ENCODE measurements around the gene ANK3. TPM values are rescaled to one million over a fixed set of nuclear protein-coding genes. Genes with fewer than 3 reads are reported as not detected.

The ANK3 gene
- total RNA-seq, 1 donor from 2014 or later = 4.0 TPM

- intact Hi-C loops (cut with micrococcal nuclease) = loop anchor here (2.0 kb wide), 1 partner anchor 76 kb away; no protein-coding TSS in a partner anchor
- Mint-ChIP-seq H3K36me3 (ENCODE audit: low read depth) (peaks cover under 1% of the 10 kb centered on the region), H3K4me3 (no peak overlapping the region), H3K4me1 (peaks cover 31% of the 10 kb centered on the region), H3K27ac (no peak overlapping the region), H3K9me3 (no peaks in the 10 kb centered on the region), H3K27me3 (no peaks in the 10 kb centered on the region)
- POLR2A ChIA-PET = no interaction called here
- DNase-seq (no peak), ATAC-seq (ENCODE audit: low read depth) (no peak)
- TF ChIP-seq, protein P1, sequence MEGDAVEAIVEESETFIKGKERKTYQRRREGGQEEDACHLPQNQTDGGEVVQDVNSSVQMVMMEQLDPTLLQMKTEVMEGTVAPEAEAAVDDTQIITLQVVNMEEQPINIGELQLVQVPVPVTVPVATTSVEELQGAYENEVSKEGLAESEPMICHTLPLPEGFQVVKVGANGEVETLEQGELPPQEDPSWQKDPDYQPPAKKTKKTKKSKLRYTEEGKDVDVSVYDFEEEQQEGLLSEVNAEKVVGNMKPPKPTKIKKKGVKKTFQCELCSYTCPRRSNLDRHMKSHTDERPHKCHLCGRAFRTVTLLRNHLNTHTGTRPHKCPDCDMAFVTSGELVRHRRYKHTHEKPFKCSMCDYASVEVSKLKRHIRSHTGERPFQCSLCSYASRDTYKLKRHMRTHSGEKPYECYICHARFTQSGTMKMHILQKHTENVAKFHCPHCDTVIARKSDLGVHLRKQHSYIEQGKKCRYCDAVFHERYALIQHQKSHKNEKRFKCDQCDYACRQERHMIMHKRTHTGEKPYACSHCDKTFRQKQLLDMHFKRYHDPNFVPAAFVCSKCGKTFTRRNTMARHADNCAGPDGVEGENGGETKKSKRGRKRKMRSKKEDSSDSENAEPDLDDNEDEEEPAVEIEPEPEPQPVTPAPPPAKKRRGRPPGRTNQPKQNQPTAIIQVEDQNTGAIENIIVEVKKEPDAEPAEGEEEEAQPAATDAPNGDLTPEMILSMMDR (IDR thresholded peaks at IDR 0.05) = no peak
- CTCF ChIA-PET = no interaction called here
These were observed 42.4 kb downstream of the ANK3 start for GRCh38 chr10:60347270-60347669.

- Mint-ChIP-seq H3K4me3 (no peak overlapping the region), H3K27ac (no peak overlapping the region), H3K9me3 (no peaks in the 10 kb centered on the region), H3K4me1 (peaks cover 25% of the 10 kb centered on the region), H3K27me3 (no peaks in the 10 kb centered on the region), H3K36me3 (ENCODE audit: low read depth) (peaks cover 2% of the 10 kb centered on the region)
- CTCF ChIA-PET = no interaction called here
- POLR2A ChIA-PET = no interaction called here
- no peak for ATAC-seq (ENCODE audit: low read depth)
- intact Hi-C loops (cut with micrococcal nuclease) = loop anchor here (2.0 kb wide), 1 partner anchor 76 kb away; no protein-coding TSS in a partner anchor
- DNase-seq = no peak
- TF ChIP-seq, protein P1 (IDR thresholded peaks at IDR 0.05) = no peak
These were observed 43.0 kb downstream of the ANK3 start for GRCh38 chr10:60346661-60347060.

DNA sequence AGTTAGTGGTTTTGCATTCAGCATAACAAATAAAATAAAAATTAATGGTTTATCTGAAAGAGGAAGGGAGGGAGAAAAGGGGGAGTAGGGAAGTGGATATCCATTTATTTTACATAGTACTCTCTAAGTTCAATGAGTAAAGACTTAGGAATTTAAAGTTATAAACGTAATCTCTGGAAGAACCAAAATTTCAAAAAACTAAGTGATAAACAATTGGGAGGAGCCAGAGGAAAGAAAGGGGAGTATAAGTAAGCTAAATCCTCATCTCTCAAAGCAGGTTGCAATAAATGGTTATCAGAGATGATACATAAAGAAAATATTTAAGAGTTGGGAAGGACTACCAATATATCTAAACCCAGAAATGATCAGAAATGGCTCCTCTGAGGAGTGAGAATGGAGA is 46.4 kb downstream of the ANK3 start:
- intact Hi-C loops (cut with micrococcal nuclease) = no loop called here
- DNase-seq (no peak), ATAC-seq (ENCODE audit: low read depth) (no peak)
- H3K9me3 Mint-ChIP-seq = no peaks in the 10 kb centered on the region
- TF ChIP-seq, protein P1 (IDR thresholded peaks at IDR 0.05) = no peak
- ChIA-PET CTCF (no interaction called here), POLR2A (no interaction called here)
- H3K4me1 Mint-ChIP-seq = no peaks in the 10 kb centered on the region
- H3K27me3 Mint-ChIP-seq = no peaks in the 10 kb centered on the region
- H3K36me3 Mint-ChIP-seq (ENCODE audit: low read depth) = peaks cover 2% of the 10 kb centered on the region
- no peak overlapping the region for H3K27ac Mint-ChIP-seq
- no peak overlapping the region for H3K4me3 Mint-ChIP-seq

GRCh38 chr10:60341969-60342368 is 47.7 kb downstream of the ANK3 start:
- POLR2A ChIA-PET = no interaction called here
- CTCF ChIA-PET = no interaction called here
- H3K27me3 Mint-ChIP-seq = no peaks in the 10 kb centered on the region
- DNase-seq = no peak
- H3K4me3 Mint-ChIP-seq = no peak overlapping the region
- no peaks in the 10 kb centered on the region for H3K9me3 Mint-ChIP-seq
- H3K36me3 Mint-ChIP-seq (ENCODE audit: low read depth) = peaks cover 2% of the 10 kb centered on the region
- intact Hi-C loops (cut with micrococcal nuclease) = no loop called here
- ATAC-seq (ENCODE audit: low read depth) = no peak
- TF ChIP-seq, protein P1 (IDR thresholded peaks at IDR 0.05) = no peak
- H3K27ac Mint-ChIP-seq = no peak overlapping the region
- H3K4me1 Mint-ChIP-seq = no peaks in the 10 kb centered on the region

DNA sequence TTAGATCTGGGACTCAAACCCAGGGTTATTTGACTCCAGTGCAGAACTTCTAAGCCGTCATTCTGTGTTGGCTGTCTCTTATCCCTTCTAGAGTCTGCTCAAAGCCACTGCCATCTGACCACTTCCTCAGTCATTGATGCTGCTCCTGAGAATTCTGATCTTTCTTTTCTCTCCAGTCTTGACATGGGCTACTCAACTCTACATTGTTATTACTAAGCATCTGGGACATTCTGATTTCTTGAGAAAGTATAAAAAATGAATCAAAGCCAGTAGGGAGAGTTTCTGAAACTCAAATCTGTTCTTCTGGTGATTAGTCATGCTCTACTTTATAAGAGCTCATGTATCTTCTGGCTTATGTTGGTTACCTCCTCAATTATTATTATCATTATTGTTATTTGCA is 48.7 kb downstream of the ANK3 start:
- H3K36me3 Mint-ChIP-seq (ENCODE audit: low read depth) = peaks cover 2% of the 10 kb centered on the region
- ATAC-seq (ENCODE audit: low read depth) (no peak), DNase-seq (no peak)
- TF ChIP-seq, protein P1 (IDR thresholded peaks at IDR 0.05) = no peak
- no peak overlapping the region for H3K4me3 Mint-ChIP-seq
- CTCF ChIA-PET = no interaction called here
- intact Hi-C loops (cut with micrococcal nuclease) = no loop called here
- H3K4me1 Mint-ChIP-seq = no peaks in the 10 kb centered on the region
- H3K27ac Mint-ChIP-seq = no peak overlapping the region
- H3K27me3 Mint-ChIP-seq = no peaks in the 10 kb centered on the region
- POLR2A ChIA-PET = no interaction called here
- H3K9me3 Mint-ChIP-seq = no peaks in the 10 kb centered on the region

Data from activated B cell treated with CpG ODN at 0.5 μM for 24 hours (primary cell).